ENCODE measurements around the gene TMBIM6. TPM values are rescaled to one million over a fixed set of nuclear protein-coding genes. Genes with fewer than 3 reads are reported as not detected.

TMBIM6 gene, protein sequence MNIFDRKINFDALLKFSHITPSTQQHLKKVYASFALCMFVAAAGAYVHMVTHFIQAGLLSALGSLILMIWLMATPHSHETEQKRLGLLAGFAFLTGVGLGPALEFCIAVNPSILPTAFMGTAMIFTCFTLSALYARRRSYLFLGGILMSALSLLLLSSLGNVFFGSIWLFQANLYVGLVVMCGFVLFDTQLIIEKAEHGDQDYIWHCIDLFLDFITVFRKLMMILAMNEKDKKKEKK
- 570 and 818 TPM in 2 replicates for total RNA-seq

DNA sequence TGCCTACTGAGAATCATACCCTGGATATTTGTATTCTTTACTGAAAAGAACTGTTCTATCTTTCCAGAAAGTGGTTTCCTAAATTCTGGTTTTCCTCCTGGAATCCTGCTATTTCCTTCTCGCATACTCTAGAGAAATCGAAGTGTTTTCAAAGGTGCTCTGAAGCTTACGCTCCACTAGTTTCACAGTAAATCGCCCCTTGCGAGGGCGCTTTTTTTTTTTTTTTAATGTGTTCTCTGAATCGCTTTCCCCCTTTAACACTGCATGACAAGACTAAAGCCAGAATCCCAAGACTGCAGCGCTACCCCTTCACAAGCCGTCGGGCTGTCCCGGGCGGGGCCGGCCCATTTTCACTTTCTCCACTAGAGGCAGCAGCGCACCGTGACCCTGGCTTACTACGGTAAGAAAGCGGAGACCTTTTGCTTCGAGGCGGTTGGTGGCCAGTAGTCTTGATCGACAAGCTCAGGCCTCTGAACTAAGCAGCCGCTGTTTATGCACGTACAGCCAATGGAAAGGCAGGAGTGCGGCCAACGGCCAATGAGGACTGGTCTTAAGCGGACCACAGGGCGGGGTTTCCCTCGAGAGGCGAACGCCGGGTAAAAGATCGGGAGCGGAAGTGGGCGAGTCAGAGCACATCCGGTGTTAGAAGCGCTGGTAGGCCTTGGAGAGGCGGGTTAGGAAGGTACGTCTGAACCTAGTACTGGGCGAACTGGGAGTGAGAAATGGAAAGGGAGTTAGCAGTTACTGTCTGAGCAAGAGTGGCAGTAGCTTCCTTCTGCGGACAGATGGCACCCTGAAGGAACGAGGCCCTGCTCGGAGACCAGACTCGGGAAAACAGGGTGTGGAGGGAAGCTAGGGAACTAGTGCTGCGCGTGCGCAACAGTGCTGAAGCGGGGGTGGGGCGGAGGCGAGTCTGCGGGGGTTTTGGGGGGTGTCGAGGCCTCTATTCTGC is at the start of gene TMBIM6:
TSS of gene TMBIM6 (plus strand) at position 628 of the 952 bp plus-strand sequence. CDS start 10,937 bp downstream, outside the sequence.
- TF ChIP-seq, protein P1, sequence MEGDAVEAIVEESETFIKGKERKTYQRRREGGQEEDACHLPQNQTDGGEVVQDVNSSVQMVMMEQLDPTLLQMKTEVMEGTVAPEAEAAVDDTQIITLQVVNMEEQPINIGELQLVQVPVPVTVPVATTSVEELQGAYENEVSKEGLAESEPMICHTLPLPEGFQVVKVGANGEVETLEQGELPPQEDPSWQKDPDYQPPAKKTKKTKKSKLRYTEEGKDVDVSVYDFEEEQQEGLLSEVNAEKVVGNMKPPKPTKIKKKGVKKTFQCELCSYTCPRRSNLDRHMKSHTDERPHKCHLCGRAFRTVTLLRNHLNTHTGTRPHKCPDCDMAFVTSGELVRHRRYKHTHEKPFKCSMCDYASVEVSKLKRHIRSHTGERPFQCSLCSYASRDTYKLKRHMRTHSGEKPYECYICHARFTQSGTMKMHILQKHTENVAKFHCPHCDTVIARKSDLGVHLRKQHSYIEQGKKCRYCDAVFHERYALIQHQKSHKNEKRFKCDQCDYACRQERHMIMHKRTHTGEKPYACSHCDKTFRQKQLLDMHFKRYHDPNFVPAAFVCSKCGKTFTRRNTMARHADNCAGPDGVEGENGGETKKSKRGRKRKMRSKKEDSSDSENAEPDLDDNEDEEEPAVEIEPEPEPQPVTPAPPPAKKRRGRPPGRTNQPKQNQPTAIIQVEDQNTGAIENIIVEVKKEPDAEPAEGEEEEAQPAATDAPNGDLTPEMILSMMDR (IDR thresholded peaks at IDR 0.05; ENCODE audit: insufficient read depth, low read length, severe bottlenecking) = peak; percentile 91
- Histone ChIP-seq H3K4me3 (ENCODE audit: low read depth, low read length) (peak within 1 kb of the TSS; percentile 74), H3K27me3 (ENCODE audit: control insufficient read depth, insufficient read depth, low read length) (no peaks in the 10 kb centered on the region), H3K36me3 (ENCODE audit: control insufficient read depth, insufficient read depth, low read length) (peaks cover 3% of the 10 kb centered on the region)
- peak; percentile 100 for DNase-seq (ENCODE audit: low read depth)
- peak; percentile 70 for FAIRE-seq

DNA sequence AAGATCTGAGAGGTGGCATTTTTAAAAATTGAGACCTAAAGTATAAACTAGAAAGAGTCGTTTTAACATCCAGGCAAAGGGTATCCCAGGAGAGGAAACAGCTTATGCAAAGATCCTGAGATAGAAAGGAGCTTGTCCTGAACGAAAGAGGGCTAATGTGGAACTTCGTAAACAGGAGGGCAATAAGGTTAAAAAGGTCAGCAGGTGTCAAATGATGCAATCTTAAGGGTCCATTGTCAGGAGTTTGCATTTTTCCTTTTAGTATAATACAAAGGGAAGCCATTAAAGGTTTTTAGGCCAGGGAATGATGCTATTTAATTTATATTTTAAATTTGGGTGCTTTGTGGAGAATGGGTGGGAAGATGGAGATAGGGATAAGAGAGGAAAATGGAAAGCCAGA is 48.5 kb upstream of the TMBIM6 start:
- FAIRE-seq = no peak
- TF ChIP-seq, protein P1 (IDR thresholded peaks at IDR 0.05; ENCODE audit: insufficient read depth, low read length, severe bottlenecking) = no peak
- H3K36me3 ChIP-seq (ENCODE audit: control insufficient read depth, insufficient read depth, low read length) = no peaks in the 10 kb centered on the region
- no peak overlapping the region for H3K4me3 ChIP-seq (ENCODE audit: low read depth, low read length)
- no peak for DNase-seq (ENCODE audit: low read depth)
- H3K27me3 ChIP-seq (ENCODE audit: control insufficient read depth, insufficient read depth, low read length) = no peaks in the 10 kb centered on the region

DNA sequence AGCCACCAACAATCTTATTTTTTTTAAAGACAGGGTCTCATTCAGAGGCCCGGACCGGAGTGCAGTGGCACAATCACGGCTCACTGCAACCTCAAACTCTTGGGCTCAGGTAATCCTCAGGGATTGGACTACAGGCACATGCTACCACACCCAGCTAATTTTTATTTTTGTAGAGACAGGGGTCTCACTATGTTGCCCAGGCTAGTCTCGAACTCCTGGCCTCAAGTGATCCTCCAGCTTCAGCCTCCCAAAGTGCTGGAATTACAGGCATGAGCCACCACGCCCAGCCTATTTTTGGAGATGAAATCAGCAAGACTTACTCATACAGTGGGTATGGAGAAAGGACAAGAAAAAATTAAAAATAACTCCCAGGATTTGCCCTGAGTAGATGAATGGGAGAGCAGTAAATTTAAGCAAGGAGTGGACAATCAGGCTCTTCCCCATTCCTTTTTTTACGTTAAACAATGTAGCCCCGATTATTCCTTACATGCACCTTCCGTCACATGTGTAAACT is 47.4 kb upstream of the TMBIM6 start:
- H3K4me3 ChIP-seq (ENCODE audit: low read depth, low read length) = no peak overlapping the region
- FAIRE-seq (no peak), DNase-seq (ENCODE audit: low read depth) (no peak)
- H3K27me3 ChIP-seq (ENCODE audit: control insufficient read depth, insufficient read depth, low read length) = no peaks in the 10 kb centered on the region
- no peaks in the 10 kb centered on the region for H3K36me3 ChIP-seq (ENCODE audit: control insufficient read depth, insufficient read depth, low read length)
- TF ChIP-seq, protein P1 (IDR thresholded peaks at IDR 0.05; ENCODE audit: insufficient read depth, low read length, severe bottlenecking) = no peak

DNA sequence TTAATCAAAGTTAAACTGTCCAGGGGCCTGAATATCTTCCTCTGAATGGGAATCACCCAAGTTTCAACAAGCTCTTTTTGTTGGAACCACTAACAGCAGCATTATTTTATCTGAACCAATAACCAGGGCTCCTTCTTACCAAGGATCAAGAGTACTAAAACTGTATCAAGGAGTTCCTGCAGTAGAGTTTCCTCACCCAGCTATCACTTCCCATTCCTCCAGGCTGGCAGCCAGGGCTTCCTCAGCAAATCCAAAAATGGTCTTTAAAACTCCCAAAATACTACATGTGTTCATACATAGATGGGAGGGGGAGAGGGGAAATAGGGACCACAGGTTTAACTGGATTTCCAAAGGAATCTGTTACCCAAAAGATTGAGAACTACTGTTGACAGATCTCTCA is 44.6 kb upstream of the TMBIM6 start:
- Histone ChIP-seq H3K27me3 (ENCODE audit: control insufficient read depth, insufficient read depth, low read length) (no peaks in the 10 kb centered on the region), H3K36me3 (ENCODE audit: control insufficient read depth, insufficient read depth, low read length) (no peaks in the 10 kb centered on the region), H3K4me3 (ENCODE audit: low read depth, low read length) (no peak overlapping the region)
- DNase-seq (ENCODE audit: low read depth) (no peak), FAIRE-seq (no peak)
- TF ChIP-seq, protein P1 (IDR thresholded peaks at IDR 0.05; ENCODE audit: insufficient read depth, low read length, severe bottlenecking) = no peak

DNA sequence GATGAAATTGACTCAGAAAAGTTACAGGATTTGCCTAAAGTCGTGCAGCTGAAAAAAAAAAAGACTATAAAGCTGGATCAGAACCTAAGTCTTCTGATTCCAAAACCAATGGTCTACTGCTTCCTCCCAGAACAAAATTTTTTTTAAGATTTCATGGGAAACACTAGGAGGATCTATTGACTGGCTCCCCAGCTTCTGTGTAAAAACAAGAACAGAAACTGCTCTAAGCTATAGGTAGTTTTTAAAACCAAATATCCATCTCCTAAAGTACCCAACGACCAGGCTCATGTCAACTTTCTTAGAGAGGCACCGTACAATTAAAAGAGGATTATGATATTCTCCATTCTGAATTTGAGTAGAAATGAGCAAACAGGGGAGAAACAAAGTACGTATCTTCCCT is 43.5 kb upstream of the TMBIM6 start:
- TF ChIP-seq, protein P1 (IDR thresholded peaks at IDR 0.05; ENCODE audit: insufficient read depth, low read length, severe bottlenecking) = no peak
- no peak for DNase-seq (ENCODE audit: low read depth)
- no peak overlapping the region for H3K4me3 ChIP-seq (ENCODE audit: low read depth, low read length)
- FAIRE-seq = no peak
- H3K27me3 ChIP-seq (ENCODE audit: control insufficient read depth, insufficient read depth, low read length) = no peaks in the 10 kb centered on the region
- no peaks in the 10 kb centered on the region for H3K36me3 ChIP-seq (ENCODE audit: control insufficient read depth, insufficient read depth, low read length)
